GM12878 (cell line): ENCODE data around the gene TMEM79.

Experiments
- SIN3A ChIP-seq: IDR thresholded peaks from 2 replicates; pipeline ENCODE4 v1.6.1; 2012; ENCODE audit warnings: low read depth, low read length, improper control_type of control experiment
- TBL1XR1 ChIP-seq: IDR thresholded peaks from 2 replicates; pipeline ENCODE4 v1.6.1; 2012; ENCODE audit warnings: low read depth, low read length, improper control_type of control experiment
- TF ChIP-seq, protein P1 (sequence below): IDR thresholded peaks from 2 replicates; pipeline ENCODE4 v1.6.1; 2012; ENCODE audit warnings: mild to moderate bottlenecking, low read depth, low read length
- TF ChIP-seq, protein P2 (sequence below), 3 experiments: IDR thresholded peaks in 2 of 3; conservative IDR thresholded peaks in 1 of 3; 2 replicates each; pipeline ENCODE4 v1.5.1; 2011; ENCODE audit warnings: low read depth in 3 of 3, low read length in 3 of 3, mild to moderate bottlenecking in 3 of 3, control low read depth in 2 of 3, moderate library complexity in 2 of 3, inconsistent platforms in 1 of 3, mixed read lengths in 1 of 3; ENCODE audit not compliant: control insufficient read depth in 2 of 3, insufficient read depth in 1 of 3; ENCODE audit errors: extremely low read depth in 1 of 3

DNA sequence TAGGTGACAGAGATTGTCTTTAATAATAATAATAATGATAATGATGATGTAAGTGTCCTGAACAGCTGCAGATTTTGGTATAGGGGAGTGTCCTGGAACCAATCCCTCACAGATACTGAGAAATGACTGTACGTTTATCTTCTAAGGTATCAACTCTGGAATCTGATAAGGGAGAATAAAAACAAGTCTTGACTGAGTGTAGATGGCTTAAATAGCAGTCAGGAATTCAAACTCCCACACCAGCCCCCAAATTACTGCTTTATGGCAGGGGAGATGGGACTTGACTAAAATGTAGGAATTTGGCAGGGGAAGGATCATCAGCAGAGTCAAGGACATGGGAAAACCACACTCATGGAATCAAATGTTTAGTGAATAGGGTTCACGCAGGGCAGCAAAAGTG, 21.1 kb downstream of the TMEM79 start:
- no peak for TF ChIP-seq SIN3A
- TF ChIP-seq, protein P1, sequence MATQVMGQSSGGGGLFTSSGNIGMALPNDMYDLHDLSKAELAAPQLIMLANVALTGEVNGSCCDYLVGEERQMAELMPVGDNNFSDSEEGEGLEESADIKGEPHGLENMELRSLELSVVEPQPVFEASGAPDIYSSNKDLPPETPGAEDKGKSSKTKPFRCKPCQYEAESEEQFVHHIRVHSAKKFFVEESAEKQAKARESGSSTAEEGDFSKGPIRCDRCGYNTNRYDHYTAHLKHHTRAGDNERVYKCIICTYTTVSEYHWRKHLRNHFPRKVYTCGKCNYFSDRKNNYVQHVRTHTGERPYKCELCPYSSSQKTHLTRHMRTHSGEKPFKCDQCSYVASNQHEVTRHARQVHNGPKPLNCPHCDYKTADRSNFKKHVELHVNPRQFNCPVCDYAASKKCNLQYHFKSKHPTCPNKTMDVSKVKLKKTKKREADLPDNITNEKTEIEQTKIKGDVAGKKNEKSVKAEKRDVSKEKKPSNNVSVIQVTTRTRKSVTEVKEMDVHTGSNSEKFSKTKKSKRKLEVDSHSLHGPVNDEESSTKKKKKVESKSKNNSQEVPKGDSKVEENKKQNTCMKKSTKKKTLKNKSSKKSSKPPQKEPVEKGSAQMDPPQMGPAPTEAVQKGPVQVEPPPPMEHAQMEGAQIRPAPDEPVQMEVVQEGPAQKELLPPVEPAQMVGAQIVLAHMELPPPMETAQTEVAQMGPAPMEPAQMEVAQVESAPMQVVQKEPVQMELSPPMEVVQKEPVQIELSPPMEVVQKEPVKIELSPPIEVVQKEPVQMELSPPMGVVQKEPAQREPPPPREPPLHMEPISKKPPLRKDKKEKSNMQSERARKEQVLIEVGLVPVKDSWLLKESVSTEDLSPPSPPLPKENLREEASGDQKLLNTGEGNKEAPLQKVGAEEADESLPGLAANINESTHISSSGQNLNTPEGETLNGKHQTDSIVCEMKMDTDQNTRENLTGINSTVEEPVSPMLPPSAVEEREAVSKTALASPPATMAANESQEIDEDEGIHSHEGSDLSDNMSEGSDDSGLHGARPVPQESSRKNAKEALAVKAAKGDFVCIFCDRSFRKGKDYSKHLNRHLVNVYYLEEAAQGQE: no peak
- TF ChIP-seq, protein P2, sequence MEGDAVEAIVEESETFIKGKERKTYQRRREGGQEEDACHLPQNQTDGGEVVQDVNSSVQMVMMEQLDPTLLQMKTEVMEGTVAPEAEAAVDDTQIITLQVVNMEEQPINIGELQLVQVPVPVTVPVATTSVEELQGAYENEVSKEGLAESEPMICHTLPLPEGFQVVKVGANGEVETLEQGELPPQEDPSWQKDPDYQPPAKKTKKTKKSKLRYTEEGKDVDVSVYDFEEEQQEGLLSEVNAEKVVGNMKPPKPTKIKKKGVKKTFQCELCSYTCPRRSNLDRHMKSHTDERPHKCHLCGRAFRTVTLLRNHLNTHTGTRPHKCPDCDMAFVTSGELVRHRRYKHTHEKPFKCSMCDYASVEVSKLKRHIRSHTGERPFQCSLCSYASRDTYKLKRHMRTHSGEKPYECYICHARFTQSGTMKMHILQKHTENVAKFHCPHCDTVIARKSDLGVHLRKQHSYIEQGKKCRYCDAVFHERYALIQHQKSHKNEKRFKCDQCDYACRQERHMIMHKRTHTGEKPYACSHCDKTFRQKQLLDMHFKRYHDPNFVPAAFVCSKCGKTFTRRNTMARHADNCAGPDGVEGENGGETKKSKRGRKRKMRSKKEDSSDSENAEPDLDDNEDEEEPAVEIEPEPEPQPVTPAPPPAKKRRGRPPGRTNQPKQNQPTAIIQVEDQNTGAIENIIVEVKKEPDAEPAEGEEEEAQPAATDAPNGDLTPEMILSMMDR (IDR thresholded peaks at IDR 0.05 in 2 of 3, conservative IDR thresholded peaks at IDR 0.05 in 1 of 3; ENCODE audit: control insufficient read depth in 2 of 3, extremely low read depth in 1 of 3, insufficient read depth in 1 of 3, low read depth in 3 of 3, low read length in 3 of 3): no peak
- no peak for TF ChIP-seq TBL1XR1
